Testis (tissue), 2 donors: Measurements from ENCODE around the gene KAT6B.

Source experiments
- POLR2A ChIP-seq: fragments of 450-650 bp; IDR thresholded peaks from one replicate; pipeline ENCODE4 v1.6.1; 2017; ENCODE audit warnings: antibody characterized with exemption, mild to moderate bottlenecking, moderate library complexity
- TF ChIP-seq, protein P1 (sequence below), 3 experiments: fragments of 450-650 bp in 2 of 3; fragments of 200-600 bp in 1 of 3; sonication (generic) in 1 of 3; IDR thresholded peaks; one replicate each; pipeline ENCODE4 v1.5.1; 2016 to 2019; ENCODE audit warnings: antibody characterized with exemption in 3 of 3, mild to moderate bottlenecking in 2 of 3, moderate library complexity in 1 of 3

DNA sequence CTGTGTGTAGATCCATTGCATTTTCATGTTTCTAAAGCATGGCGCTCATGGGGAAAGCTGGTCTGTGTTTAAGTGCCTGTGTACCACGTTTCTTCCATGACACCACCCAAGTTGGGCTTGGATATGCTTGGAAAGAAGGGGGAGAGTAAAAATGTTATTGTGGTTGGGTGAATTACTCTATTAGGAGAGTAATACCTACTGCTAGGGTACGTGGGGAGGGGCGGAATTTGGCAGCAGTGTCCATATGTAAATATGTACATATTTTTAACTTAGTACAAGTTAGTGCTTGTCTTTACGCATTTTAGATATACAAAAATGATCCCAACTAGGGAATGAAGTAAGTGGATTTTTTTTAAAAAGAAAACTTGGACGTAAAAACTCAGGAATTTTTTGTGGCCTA is 242.1 kb downstream of the KAT6B start:
- TF ChIP-seq, protein P1, sequence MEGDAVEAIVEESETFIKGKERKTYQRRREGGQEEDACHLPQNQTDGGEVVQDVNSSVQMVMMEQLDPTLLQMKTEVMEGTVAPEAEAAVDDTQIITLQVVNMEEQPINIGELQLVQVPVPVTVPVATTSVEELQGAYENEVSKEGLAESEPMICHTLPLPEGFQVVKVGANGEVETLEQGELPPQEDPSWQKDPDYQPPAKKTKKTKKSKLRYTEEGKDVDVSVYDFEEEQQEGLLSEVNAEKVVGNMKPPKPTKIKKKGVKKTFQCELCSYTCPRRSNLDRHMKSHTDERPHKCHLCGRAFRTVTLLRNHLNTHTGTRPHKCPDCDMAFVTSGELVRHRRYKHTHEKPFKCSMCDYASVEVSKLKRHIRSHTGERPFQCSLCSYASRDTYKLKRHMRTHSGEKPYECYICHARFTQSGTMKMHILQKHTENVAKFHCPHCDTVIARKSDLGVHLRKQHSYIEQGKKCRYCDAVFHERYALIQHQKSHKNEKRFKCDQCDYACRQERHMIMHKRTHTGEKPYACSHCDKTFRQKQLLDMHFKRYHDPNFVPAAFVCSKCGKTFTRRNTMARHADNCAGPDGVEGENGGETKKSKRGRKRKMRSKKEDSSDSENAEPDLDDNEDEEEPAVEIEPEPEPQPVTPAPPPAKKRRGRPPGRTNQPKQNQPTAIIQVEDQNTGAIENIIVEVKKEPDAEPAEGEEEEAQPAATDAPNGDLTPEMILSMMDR (IDR thresholded peaks at IDR 0.05), result no peak
- TF ChIP-seq POLR2A, result no peak
